GM21786 (cell line): ENCODE results near the gene OR4B1.

Source experiments
- ATAC-seq: cut with Tn5 transposase; IDR thresholded peaks from one replicate; pipeline ENCODE4 v1.9.1; 2021; ENCODE audit not compliant: unreplicated experiment

Gene OR4B1

DNA sequence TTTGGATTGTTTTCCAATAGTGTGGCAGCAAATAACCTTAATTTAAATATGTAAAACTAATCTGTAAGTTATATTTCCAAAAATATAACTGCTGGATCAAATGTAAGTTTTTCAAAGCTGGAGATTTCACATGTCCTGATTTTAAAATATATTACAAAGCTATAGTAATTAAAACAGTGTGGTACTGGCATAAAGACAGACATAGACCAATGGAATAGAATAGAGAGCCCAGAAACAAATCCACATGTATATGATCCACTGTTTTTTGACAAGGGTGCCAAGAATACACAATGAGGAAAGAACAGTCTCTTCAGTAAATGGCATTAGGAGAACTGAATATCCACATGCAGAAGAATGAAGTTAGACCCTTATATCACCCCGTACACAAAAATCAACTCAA is 32.3 kb downstream of the OR4B1 start:
- ATAC-seq, result no peak

DNA sequence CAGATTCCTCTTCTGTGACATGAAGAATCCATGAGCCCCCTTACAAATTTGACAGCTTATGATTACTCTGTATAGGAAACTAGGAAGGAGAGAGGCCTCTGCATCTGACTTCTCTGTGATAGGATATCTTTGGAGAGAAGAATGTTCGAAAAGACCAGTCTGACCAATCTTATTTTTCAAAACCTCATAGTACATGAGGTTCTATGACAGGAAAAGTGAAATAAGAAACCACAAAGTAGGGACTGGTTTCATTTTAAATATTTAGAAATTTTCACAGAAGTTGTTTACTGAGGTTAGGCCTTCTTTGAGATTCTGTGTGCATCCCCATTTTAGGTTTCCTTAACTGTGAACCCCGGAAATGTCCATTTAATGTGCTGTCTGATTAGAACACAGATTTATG is 45.0 kb downstream of the OR4B1 start:
- no peak for ATAC-seq

DNA sequence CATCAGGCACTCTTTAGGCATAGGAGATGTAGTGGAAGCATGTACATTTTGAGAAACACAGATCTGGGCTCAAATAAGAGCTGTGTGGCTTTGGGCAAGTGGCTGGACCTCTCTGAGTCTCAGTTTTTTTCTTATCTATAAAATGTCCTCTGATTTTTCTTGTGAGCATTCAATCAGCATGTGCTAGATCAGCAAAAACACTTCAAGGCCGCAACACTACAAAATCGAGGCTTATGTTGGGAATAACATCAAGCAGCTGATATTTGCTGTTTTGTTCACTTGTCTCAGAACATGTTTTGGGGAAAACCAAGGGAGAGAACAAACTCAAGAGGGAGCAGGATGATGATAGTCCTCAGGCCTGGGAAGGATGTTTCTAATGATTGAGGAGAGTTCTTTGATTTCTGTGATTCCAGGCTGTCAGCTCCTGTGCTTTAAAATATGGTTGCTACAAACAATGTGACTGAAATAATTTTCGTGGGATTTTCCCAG is 46.9 kb downstream of the OR4B1 start, which contains the start of gene OR4X1:
TSS of gene OR4X1 (plus strand) at position 439 of the 489 bp plus-strand sequence. CDS start at position 439, 0 bp downstream.
- ATAC-seq, result no peak
